Duodenal mucosa (tissue), 2 donors: ENCODE data around the gene TAF10.

Source experiments
- H3K27ac ChIP-seq: one replicate; pipeline ENCODE4 v1.7.0; 2013; ENCODE audit warnings: low read depth, low read length
- H3K27me3 ChIP-seq, 2 donors: one replicate each; pipeline ENCODE4 v1.7.0; 2013; ENCODE audit warnings: low read length in 2 of 2, control low read depth in 1 of 2; ENCODE audit not compliant: insufficient read depth in 2 of 2, control insufficient read depth in 1 of 2
- H3K36me3 ChIP-seq, 2 donors: one replicate each; pipeline ENCODE4 v1.7.0; 2013; ENCODE audit warnings: low read length in 2 of 2, control low read depth in 1 of 2; ENCODE audit not compliant: insufficient read depth in 2 of 2, control insufficient read depth in 1 of 2
- H3K4me1 ChIP-seq, 2 donors: one replicate each; pipeline ENCODE4 v1.7.0; 2013; ENCODE audit warnings: low read length in 2 of 2, control low read depth in 1 of 2; ENCODE audit not compliant: insufficient read depth in 2 of 2, control insufficient read depth in 1 of 2
- H3K4me3 ChIP-seq, 2 donors: one replicate each; pipeline ENCODE4 v1.7.0; 2013; ENCODE audit warnings: low read length in 2 of 2, low read depth in 1 of 2
- H3K9ac ChIP-seq, 2 donors: one replicate each; pipeline ENCODE4 v1.7.0; 2013; ENCODE audit warnings: low read length in 2 of 2, low read depth in 1 of 2
- H3K9me3 ChIP-seq, 2 donors: one replicate each; pipeline ENCODE4 v1.7.0; 2013; ENCODE audit warnings: low read length in 2 of 2, control low read depth in 1 of 2; ENCODE audit not compliant: control insufficient read depth in 1 of 2

TAF10 gene

GRCh38 chr11:6569706-6570105 is 42.3 kb downstream of the TAF10 start:
- H3K9ac ChIP-seq = no peak overlapping the region
- peaks cover 0 to 5% of the 10 kb centered on the region in 2 donors for H3K4me1 ChIP-seq
- no peaks in the 10 kb centered on the region for H3K27me3 ChIP-seq
- no peak overlapping the region for H3K4me3 ChIP-seq
- no peaks in the 10 kb centered on the region for H3K9me3 ChIP-seq
- H3K27ac ChIP-seq = no peak overlapping the region
- H3K36me3 ChIP-seq = no peaks in the 10 kb centered on the region

GRCh38 chr11:6568191-6568918 is 43.7 kb downstream of the TAF10 start:
- Histone ChIP-seq H3K4me1 (peaks cover 0 to 5% of the 10 kb centered on the region in 2 donors), H3K36me3 (peaks cover 0 to 4% of the 10 kb centered on the region in 2 donors), H3K9ac (no peak overlapping the region), H3K27me3 (no peaks in the 10 kb centered on the region), H3K27ac (no peak overlapping the region), H3K9me3 (no peaks in the 10 kb centered on the region), H3K4me3 (no peak overlapping the region)

GRCh38 chr11:6567371-6567745 is 44.7 kb downstream of the TAF10 start:
- H3K27ac ChIP-seq = no peak overlapping the region

GRCh38 chr11:6566704-6567370 is 45.2 kb downstream of the TAF10 start:
- Histone ChIP-seq H3K27me3 (no peaks in the 10 kb centered on the region), H3K9me3 (no peaks in the 10 kb centered on the region), H3K9ac (no peak overlapping the region), H3K36me3 (peaks cover 0 to 4% of the 10 kb centered on the region in 2 donors), H3K4me1 (peaks cover 0 to 5% of the 10 kb centered on the region in 2 donors), H3K27ac (no peak overlapping the region), H3K4me3 (no peak overlapping the region)

More at GRCh38 chr11:6567371-6567745, 44.7 kb downstream of the TAF10 start:
- H3K27me3 ChIP-seq = no peaks in the 10 kb centered on the region
- no peaks in the 10 kb centered on the region for H3K9me3 ChIP-seq
- H3K9ac ChIP-seq = no peak overlapping the region
- H3K4me3 ChIP-seq = no peak overlapping the region
- H3K36me3 ChIP-seq = peaks cover 0 to 4% of the 10 kb centered on the region in 2 donors
- H3K4me1 ChIP-seq = peaks cover 0 to 5% of the 10 kb centered on the region in 2 donors

- Histone ChIP-seq H3K4me3 (no peak overlapping the region), H3K9me3 (no peaks in the 10 kb centered on the region), H3K36me3 (peaks cover 0 to 4% of the 10 kb centered on the region in 2 donors), H3K4me1 (peaks cover 0 to 5% of the 10 kb centered on the region in 2 donors), H3K9ac (no peak overlapping the region), H3K27me3 (no peaks in the 10 kb centered on the region), H3K27ac (no peak overlapping the region)
Observed at GRCh38 chr11:6565988-6566703, 45.9 kb downstream of the TAF10 start.

- Histone ChIP-seq H3K9me3 (no peaks in the 10 kb centered on the region), H3K27me3 (no peaks in the 10 kb centered on the region), H3K4me1 (peaks cover 0 to 5% of the 10 kb centered on the region in 2 donors), H3K36me3 (peaks cover 0 to 4% of the 10 kb centered on the region in 2 donors), H3K9ac (no peak overlapping the region), H3K27ac (no peak overlapping the region), H3K4me3 (no peak overlapping the region)
Observed at GRCh38 chr11:6565325-6565724, 46.7 kb downstream of the TAF10 start.

GRCh38 chr11:6563667-6564066 is 48.3 kb downstream of the TAF10 start:
- Histone ChIP-seq H3K4me1 (peaks cover 0 to 4% of the 10 kb centered on the region in 2 donors), H3K27ac (no peak overlapping the region), H3K9ac (no peak overlapping the region), H3K9me3 (no peaks in the 10 kb centered on the region), H3K27me3 (no peaks in the 10 kb centered on the region), H3K4me3 (no peak overlapping the region), H3K36me3 (peaks cover 0 to 4% of the 10 kb centered on the region in 2 donors)

GRCh38 chr11:6563121-6563619 is 48.8 kb downstream of the TAF10 start:
- Histone ChIP-seq H3K27ac (no peak overlapping the region), H3K27me3 (no peaks in the 10 kb centered on the region), H3K4me3 (no peak overlapping the region), H3K9ac (no peak overlapping the region), H3K9me3 (no peaks in the 10 kb centered on the region), H3K4me1 (no peaks in the 10 kb centered on the region), H3K36me3 (peaks cover 0 to 4% of the 10 kb centered on the region in 2 donors)

- no peak overlapping the region for H3K4me3 ChIP-seq
- no peak overlapping the region for H3K9ac ChIP-seq
- no peaks in the 10 kb centered on the region for H3K27me3 ChIP-seq
- H3K4me1 ChIP-seq = peaks cover 0 to 2% of the 10 kb centered on the region in 2 donors
- no peaks in the 10 kb centered on the region for H3K9me3 ChIP-seq
- no peak overlapping the region for H3K27ac ChIP-seq
- H3K36me3 ChIP-seq = peaks cover 0 to 4% of the 10 kb centered on the region in 2 donors
Observed at GRCh38 chr11:6561288-6561687, 50.7 kb downstream of the TAF10 start.
